HG03139 (cell line): ENCODE data around the gene TYW1.
"Not testable (repeated sequence)": the region's sequence is repeated elsewhere in the genome, so short reads cannot be mapped to it uniquely, and the experiment has no call there.

Source experiments
- ATAC-seq: cut with Tn5 transposase; IDR thresholded peaks from one replicate; pipeline ENCODE4 v1.9.1; 2021; ENCODE audit not compliant: unreplicated experiment

The TYW1 gene

DNA sequence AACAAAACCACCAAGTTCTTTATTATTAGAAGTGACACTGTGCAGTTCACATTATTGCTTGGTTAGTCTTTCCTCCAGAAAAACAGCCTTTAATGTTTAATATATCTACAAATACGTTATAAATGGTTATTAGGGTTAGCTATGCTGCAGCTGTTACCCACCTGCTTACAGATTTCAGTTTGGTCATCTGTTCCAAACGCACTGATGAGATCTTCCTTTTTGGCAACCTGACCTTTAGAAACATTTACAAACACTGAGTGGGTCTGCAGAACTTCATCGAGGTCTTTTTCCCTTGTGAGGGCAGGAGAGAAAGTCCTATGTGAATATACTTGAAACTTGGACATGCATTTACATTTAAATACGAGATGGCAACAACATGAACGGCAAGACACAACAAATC lies 2.6 kb upstream of the TYW1 start:
- ATAC-seq = not testable (repeated sequence)

DNA sequence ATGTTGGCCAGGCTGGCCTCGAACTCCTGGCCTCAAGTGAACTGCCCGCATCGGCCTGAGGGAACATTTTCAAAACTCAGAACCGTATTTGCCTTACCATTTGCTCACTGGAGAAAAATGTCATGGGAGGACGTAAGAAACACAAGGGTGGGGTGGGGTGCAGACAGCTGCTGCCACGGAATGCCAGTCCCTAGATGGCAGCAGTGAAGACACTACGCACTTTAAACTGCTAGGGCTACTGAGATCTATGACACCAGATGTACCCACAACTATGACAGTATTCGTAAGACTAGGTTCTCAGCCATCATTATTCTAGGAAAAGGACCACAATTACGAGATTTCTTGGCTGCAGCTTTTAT lies 2.0 kb upstream of the TYW1 start:
- ATAC-seq = not testable (repeated sequence)

DNA sequence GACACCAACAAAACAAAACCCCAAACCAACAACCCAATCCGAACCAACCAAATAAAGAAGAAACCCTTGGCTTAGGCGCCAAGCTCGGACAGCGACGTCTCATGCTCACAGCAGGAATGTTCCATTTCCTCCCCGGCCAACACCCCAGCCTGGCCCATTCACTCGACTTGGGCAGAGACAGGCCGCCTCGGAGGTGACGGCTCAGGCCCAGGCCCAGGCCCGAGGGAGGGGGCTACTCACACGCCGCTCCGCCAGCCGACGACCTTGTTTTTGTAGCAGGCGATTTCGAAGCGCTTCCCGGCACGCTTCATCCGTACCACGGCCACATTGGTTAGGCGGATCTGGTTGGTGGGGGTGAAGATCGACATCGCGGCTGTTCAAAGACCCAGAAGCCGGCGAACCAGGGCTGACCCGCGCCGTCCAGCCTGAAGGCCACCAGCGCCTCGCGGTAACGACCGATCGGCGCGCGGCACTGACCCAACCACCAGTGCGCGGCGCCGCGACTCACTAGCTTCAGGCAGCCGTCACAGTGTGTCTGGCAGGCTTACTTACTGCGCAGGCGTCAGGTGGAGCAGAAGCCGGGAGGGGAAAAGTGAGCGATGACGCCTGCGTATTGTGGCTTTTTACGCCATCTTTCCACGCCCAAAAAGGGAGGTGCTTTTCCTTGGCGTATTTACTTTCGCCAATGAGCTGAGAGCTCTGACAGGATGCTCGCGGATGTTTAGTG lies 1.4 kb upstream of the TYW1 start, which contains the start of gene SBDS:
TSS of gene SBDS (minus strand) at position 537 of the 727 bp plus-strand sequence. CDS start at position 368, 169 bp downstream.
- ATAC-seq = peak; percentile 52

DNA sequence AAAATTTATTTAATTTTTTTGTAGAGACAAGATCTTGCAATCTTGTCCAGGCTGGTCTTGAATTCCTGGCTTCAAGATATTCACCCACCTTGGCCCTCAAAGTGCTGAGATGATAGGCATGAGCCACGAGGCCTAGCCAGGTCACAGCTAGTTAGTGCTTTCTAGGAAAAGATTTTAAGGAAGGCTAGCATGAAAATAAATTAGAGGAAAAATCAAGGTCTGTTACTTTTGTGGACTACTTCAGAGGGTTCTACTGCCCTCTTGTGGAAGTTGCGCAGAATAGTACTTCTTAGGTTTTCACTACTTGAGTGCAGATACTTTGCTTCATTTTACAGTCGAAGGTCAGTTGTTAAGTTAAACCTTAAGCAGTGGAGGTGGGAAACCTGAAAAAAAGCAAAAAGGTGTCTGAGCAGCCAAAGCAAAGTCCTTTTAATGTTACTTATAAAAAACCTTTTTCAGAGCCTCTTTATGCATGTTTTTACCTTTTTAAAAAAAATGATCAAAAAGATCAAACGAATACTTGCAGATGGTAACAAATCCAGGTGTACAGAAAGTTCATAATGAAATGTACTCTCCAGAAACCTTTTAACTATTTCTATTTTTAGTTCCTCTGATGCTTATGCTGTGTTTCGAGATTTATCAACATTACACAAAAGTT lies 4.1 kb downstream of the TYW1 start:
- not testable (repeated sequence) for ATAC-seq

DNA sequence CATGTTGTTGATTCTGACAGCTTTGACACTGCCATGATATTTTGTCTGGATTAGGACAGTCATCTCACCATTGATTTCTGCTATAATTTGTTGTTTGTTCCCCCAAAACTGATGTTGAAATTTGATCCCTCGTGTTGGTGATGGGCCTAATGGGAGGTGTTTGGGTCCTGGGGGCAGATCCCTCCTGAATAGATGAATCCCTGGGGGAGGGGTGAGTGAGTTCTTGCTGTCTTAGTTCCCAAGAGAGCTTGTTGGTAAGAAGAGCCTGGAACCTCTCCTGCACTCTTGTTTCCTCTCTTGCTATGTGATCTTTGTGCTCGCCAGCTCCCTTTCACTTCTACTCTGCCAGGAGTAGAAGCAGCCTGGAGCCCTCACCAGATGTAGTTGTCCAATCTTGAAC lies 7.5 kb downstream of the TYW1 start:
- not testable (repeated sequence) for ATAC-seq

DNA sequence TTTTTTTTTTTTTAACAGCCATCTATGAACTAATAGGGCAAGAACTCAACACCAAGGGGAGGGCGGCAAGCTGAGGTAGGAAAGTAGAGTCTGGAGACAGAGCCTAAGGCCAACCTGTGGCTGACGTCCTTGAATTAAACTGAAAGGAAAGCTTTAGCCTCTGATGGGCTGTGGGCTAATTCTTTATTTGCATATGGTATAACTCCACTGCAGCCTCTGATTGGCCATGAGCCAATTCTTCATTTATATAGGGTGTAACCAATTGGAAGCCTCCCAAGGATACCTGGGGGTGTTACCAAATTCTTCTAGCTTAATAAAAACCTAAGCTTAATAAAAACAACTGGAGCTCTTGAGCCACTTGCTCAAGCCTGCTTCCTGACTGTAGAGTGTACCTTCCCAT lies 10.3 kb downstream of the TYW1 start:
- ATAC-seq = no peak

DNA sequence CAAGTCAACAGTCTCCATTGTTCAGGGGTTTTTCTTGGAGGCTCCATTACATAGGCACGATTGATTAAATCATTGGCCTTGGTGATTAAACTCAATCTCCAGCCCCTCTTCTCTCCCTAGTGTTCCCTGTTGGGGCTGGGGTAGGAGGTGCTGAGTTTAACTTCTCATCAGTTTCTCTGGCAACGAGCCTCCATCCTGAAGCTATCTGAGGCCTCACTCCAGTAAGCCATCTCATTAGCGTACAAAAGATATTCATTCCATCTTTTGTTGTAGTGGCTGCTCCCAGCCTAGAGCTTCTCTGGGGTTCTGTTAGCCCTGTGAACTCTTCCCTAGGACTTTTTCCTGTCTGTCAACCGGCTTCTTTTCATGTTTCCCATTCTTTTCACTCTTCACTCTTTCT lies 11.6 kb downstream of the TYW1 start:
- ATAC-seq = no peak

DNA sequence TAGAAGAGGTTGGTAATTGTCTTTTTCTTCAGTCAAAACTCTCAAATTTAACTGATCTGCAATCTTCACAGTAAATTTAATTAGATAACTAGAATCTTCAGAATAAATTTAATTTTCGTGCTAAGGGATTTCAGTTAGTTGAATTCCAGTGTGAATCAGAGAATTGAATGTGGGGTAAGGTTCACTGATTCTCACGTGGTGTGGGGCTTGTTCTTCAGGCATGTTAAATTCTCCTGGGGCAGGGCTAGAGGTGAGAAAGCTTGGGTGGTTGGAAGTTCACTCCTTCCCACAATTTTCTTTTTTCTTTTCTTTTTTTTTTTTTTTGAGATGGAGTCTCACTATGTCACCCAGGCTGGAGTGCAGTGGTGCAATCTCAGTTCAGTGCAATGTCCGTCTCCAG lies 13.0 kb downstream of the TYW1 start:
- not testable (repeated sequence) for ATAC-seq

DNA sequence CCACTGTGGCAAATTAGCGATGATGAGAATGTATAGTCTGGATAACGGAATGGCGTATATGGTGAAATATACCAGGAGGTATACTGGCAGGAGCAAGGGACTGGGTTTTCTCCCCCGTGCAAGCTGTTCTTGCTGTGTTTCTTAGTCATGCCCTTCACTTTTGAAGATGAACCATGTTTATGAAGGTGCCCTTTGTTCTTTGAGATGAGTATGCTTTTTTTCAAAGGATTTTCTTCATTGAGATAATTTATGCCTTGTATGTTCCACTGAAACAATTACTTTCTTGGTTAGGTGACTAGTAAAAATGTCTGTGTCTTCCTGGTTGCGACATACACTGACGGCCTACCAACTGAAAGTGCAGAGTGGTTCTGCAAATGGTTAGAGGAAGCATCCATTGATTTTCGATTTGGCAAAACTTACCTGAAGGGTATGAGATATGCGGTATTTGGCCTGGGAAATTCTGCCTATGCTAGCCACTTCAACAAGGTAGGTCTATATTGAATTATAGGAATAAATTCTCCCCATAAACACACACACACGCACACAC lies 17.5 kb downstream of the TYW1 start:
- ATAC-seq = not testable (repeated sequence)

DNA sequence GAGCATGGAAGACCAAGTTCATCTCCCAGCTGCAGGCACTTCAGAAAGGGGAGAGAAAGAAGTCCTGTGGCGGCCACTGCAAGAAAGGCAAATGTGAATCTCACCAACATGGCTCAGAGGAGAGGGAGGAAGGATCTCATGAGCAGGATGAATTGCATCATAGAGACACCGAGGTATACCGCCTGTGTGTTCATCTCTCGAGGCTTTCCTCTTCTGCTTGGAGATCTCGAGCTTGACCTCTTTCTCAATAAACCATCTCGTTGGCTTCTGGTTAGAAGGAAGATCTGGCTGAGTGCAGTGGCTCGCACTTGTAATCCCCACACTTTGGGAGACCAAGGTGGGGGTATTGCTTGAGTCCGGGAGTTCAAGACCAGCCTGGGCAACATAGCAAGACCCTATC lies 21.3 kb downstream of the TYW1 start:
- ATAC-seq = not testable (repeated sequence)

DNA sequence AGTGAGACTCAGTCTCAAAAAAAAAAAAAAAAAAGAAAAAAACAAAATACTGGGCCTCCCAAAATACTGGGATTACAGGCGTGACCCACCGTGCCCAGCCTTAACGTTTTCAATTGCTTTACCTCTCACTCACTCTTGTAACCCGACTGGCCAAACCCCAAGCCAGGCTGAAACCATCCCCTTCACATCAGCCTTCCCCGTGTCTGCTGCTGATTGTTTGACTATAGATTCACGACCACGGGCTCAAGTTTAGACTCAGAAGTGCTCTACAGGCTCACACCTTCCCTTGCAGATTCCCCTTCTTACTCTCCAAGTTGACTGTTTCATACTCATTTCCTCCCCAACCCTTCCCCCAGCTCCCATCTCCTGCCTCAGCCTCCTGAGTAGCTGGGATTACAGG lies 22.3 kb downstream of the TYW1 start:
- ATAC-seq = no peak

DNA sequence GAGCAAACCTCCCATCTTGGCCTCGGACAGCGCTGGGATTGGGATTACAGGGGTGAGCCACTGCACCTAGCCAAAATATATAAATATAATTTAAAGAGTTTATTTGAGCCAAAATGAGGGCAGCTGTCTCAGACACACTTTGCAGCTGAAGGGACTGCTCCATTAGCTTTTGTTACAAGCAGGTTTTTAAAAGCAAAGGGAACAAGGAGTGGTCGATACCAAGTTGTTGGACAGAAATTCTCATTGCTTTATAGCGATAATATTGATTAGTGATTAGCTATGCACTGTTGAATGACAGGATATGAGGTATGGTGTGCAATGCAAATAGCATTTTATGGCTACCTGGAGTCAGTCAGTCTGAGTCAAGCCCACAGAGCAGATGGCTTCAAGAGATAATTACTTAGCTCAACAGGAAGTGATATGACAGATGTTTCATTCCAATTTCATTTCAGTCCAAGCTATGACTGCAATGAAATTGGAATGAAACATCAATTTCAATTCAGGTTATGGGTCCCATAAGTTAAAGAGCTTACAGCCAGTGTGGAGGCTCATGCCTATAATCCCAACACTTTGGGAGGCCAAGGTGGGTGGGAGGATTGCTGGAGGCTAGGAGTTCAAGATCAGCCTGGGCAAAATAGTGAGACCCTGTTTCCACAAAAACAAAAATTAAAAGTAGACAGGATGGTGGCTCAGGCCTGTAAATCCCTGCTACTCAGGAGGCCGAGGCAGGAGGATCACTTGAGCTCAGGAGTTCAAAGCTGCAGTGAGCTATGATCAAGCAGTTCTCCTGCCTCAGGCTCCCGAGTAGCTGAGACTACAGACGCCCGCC lies 23.1 kb downstream of the TYW1 start:
- no peak for ATAC-seq

DNA sequence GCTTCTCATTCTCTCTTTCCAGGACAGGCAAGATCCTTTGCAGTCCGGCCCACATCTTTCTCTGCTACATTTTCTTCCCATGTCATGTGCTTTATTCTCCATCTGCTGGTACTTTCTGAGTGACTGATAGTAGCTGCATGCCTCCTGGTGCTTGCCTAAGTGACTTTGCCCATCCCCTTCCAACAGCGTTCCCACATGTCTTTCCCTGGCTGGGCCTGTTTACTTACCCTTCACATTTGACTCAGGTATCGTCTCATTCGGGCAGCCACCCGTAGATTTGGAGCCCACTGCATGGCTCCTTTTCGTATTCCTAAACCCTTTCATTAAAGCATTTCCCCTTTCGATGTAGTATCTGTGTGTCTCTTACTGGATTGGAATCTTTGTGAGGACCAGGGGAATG lies 24.6 kb downstream of the TYW1 start:
- no peak for ATAC-seq

DNA sequence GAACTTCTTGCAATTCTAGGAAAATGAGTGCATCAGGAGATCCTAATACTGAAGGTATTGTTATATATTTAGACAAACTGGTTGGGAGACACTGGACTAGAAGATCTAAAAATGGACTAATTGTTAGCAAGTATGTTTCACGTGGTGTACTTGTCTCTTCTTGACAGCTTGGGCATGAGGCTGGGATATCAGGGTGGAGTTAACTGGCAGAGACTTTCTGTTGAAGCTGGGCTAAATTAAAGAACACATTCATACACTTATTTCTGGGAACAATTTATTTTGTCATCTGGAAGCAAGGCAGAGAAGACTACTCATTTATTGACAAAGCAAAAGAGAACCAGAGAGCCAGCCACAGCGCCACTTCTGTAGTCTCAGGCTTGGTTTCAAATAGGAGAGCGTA lies 25.9 kb downstream of the TYW1 start:
- ATAC-seq = no peak

DNA sequence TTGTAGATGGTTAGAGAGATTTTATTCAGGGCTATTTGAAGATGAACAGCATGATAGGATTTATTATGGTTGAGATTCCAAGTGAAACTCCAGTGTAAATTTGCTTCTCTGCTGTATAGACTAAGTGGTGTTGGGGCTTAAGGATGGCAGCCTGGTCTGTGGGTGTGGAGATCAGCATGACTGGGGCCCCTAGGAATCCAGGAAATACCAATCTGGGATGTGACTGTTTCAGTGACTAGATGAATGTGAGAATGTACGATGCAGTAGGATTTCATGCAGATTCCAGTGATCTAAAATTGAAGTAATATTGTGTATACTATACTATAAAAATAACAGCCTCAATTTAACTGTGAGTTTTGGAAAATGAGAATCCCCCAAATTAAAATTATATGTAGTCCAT lies 28.8 kb downstream of the TYW1 start:
- not testable (repeated sequence) for ATAC-seq

DNA sequence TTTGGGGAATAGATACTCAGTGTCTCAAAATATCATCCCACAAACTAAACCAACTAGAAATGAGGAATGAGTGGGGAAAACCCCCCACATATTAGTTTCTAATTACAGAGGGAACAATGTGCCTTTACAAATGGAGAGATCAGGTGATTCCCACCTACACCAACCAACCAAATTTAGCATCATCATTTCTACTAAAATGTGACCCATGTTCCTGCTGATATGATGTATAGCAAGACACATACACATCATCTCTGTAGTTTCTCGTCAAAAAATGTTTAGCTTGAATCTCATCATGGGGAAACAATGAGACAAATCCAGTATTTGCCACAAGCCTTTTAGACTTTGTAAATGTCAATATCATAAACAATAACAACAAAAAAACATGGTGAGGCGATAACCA lies 35.1 kb downstream of the TYW1 start:
- ATAC-seq = not testable (repeated sequence)

DNA sequence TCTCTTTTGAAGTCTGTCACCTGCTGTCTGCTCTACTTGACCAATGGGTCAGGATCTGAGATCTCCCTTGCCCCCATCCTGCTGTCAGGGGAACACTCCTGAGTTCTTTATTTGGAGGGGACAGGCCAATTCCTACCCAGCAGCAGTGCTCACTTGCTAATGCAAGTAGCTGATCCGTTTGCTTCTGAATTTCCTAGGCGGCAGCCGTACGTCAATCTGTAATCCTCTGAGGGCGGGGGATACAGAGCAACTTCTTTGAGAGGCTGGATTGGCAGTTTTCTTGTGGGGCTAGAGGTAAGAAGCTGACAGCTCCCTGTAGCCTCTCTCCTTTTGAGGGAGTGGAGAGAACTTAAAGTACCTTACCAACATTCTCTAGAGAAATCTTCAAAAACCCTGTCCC lies 36.6 kb downstream of the TYW1 start:
- no peak for ATAC-seq

DNA sequence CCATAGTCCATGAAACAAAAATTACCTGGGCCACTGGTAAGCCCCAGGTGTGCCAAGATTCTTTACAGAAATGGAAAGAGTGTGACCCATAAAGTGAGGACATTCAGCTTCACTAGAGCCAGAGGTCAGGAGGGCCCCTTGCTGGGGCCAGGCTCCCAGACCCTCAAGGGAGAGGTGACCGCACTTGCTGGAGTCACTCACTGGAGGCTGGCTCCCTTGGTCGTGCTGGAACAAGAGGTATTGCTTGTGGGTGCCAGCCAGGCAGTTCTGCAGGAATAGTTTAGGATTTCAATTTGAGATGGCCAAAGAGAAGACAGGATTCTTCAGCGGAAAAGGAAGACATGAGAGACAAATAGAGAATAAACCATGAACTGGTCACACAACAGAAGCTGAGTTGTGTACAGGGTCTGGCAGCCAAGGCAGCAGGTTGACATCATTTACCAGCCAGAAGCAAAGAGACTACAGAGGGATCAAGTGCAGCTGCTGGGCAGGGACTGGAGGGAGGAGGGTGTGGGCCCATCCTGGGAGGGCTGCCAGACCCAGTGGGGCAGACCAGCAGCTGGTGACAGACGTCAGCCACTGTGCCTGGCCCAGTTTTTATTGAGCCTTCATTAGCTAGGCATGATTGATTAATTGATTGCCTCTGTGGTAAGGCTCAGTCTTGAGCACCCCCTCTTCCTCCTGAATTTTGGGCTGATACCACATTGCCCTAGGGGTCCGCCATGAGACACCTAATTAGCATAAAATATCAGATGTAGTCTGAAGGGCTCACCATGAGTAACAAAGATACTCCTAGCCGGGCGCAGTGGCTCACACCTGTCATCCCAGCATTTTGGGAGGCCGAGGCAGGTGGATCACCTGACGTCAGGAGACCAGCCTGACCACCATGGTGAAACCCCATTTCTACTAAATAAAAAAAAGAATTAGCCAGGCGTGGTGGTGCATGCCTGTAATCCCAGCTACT lies 40.1 kb downstream of the TYW1 start:
- not testable (repeated sequence) for ATAC-seq

DNA sequence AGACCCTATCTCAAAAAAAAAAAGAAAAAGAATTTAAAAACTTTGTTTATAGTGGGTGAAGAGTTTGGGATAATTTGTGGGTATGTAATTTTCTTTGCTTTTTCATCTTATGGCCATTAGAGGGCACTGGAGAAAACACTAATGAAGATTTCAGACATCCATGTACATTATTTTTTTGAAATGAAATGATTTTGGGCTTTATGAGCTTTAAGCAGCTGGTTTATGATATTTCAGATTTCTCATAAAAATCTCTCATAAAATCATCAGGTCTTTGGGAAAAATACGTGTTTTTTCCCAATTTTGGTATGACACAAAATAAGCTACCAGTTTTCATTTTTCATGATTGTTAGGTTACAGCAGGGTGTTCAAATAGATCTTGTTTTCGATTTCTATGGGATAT lies 44.2 kb downstream of the TYW1 start:
- ATAC-seq = not testable (repeated sequence)
